Keratinocyte (primary cell): ENCODE results near the gene UMODL1. TPM values are rescaled to one million over a fixed set of nuclear protein-coding genes. Genes with fewer than 3 reads are reported as not detected.

Experiments
- DNase-seq: peaks from one replicate; pipeline ENCODE4 v3.0.0-alpha.2; 2011; ENCODE audit warnings: low read depth, missing footprints, low spot score
- FAIRE-seq: peaks from 2 replicates; lab custom pipeline; 2011; peaks lifted over from hg19 to GRCh38; lab: Jason Lieb, UNC
- H2AFZ ChIP-seq: 2 replicates; pipeline ENCODE4 v1.6.0; 2012; ENCODE audit warnings: low read length, control low read depth, inconsistent platforms; ENCODE audit not compliant: control insufficient read depth
- H3K27ac ChIP-seq: 2 replicates; pipeline ENCODE4 v1.5.1; 2011; ENCODE audit warnings: low read length; ENCODE audit not compliant: control insufficient read depth, insufficient read depth
- H3K27me3 ChIP-seq: 3 replicates; pipeline ENCODE4 v1.6.0; 2011; ENCODE audit warnings: low read length; ENCODE audit not compliant: control insufficient read depth, insufficient read depth; ENCODE audit errors: extremely low read depth
- H3K36me3 ChIP-seq, 2 experiments: 2 replicates in 1 of 2; 3 replicates in 1 of 2; pipeline ENCODE4 v1.5.1; 2011; ENCODE audit warnings: low read length in 2 of 2, mild to moderate bottlenecking in 1 of 2; ENCODE audit not compliant: control insufficient read depth in 2 of 2, insufficient read depth in 2 of 2; ENCODE audit errors: extremely low read depth in 1 of 2
- H3K4me1 ChIP-seq: 3 replicates; pipeline ENCODE4 v1.5.1; 2011; ENCODE audit warnings: low read length; ENCODE audit not compliant: control insufficient read depth, insufficient read depth; ENCODE audit errors: extremely low read depth
- H3K4me2 ChIP-seq: 3 replicates; pipeline ENCODE4 v1.6.0; 2011; ENCODE audit warnings: low read depth, low read length; ENCODE audit not compliant: control insufficient read depth, insufficient read depth; ENCODE audit errors: extremely low read depth
- H3K4me3 ChIP-seq, 3 experiments: fragments of 200-600 bp in 1 of 3; sonication (generic) in 1 of 3; 2 replicates in 2 of 3; 3 replicates in 1 of 3; pipeline ENCODE4 v1.5.1; 2011 to 2016; ENCODE audit warnings: low read length in 3 of 3, mild to moderate bottlenecking in 3 of 3, control low read depth in 2 of 3, inconsistent platforms in 1 of 3, low read depth in 1 of 3, mixed read lengths in 1 of 3, mixed run types in 1 of 3, moderate library complexity in 1 of 3; ENCODE audit not compliant: control insufficient read depth in 2 of 3, insufficient read depth in 2 of 3; ENCODE audit errors: extremely low read depth in 1 of 3
- H3K79me2 ChIP-seq: 2 replicates; pipeline ENCODE4 v1.6.0; 2012; ENCODE audit warnings: low read length; ENCODE audit not compliant: control insufficient read depth, insufficient read depth
- H3K9ac ChIP-seq: 3 replicates; pipeline ENCODE4 v1.6.0; 2011; ENCODE audit warnings: low read length; ENCODE audit not compliant: control insufficient read depth, insufficient read depth; ENCODE audit errors: extremely low read depth
- H3K9me1 ChIP-seq: 3 replicates; pipeline ENCODE4 v1.6.0; 2011; ENCODE audit warnings: low read length; ENCODE audit not compliant: control insufficient read depth, insufficient read depth; ENCODE audit errors: extremely low read depth
- H3K9me3 ChIP-seq: 2 replicates; pipeline ENCODE4 v1.5.1; 2012; ENCODE audit warnings: low read depth, low read length; ENCODE audit not compliant: control insufficient read depth
- H4K20me1 ChIP-seq: 3 replicates; pipeline ENCODE4 v1.6.0; 2011; ENCODE audit warnings: low read length; ENCODE audit not compliant: control insufficient read depth, insufficient read depth; ENCODE audit errors: extremely low read depth
- CTCF ChIP-seq, 3 experiments: IDR thresholded peaks in 1 of 3; conservative IDR thresholded peaks in 1 of 3; optimal IDR thresholded peaks in 1 of 3; 2 replicates in 2 of 3; 3 replicates in 1 of 3; pipeline versions ENCODE3 to v1.5.1; 2011; ENCODE audit warnings: low read length in 3 of 3, mild to moderate bottlenecking in 3 of 3, moderate library complexity in 2 of 3, control low read depth in 1 of 3, inconsistent platforms in 1 of 3; ENCODE audit not compliant: insufficient read depth in 2 of 3; ENCODE audit errors: extremely low read depth in 1 of 3
- EZH2 ChIP-seq: IDR thresholded peaks from one replicate; pipeline ENCODE4 v1.6.1; 2012; ENCODE audit warnings: inconsistent platforms, mild to moderate bottlenecking, low read length, moderate library complexity
- dilution Hi-C: fragments of 300-500 bp; cut with MboI; formaldehyde crosslinking; loops from one replicate; pipeline ENCODE4 v1.7.0; 2020; ENCODE audit warnings: low sequenced_read_pairs; ENCODE audit not compliant: extremely low pct_ligation_motif_present
- polyA plus RNA-seq, 5 experiments: library from polyadenylated mRNA; depleted of rRNA in 3 of 5; stranded (reverse) in 3 of 5; stranded (forward) in 1 of 5; unstranded in 1 of 5; fragments of >200 nt; gene quantifications; 1 replicate in 1 of 5; 2 replicates in 3 of 5; 3 replicates in 1 of 5; pipeline versions ENCODE4 v1.2.1 to v1.2.3, GENCODE V29; 2011 to 2012; ENCODE audit warnings: missing spikeins in 2 of 5, low read depth in 1 of 5, low replicate concordance in 1 of 5

The UMODL1 gene
- polyA plus RNA-seq, 1 donor (not counting 4 experiments of a cell fraction or from before 2014, with no cell fraction given) = 0.03 TPM

GRCh38 chr21:42032266-42032665 lies 38.9 kb upstream of the UMODL1 start:
- H3K79me2 ChIP-seq = no peaks in the 10 kb centered on the region
- no peak overlapping the region for H3K4me2 ChIP-seq
- no peak overlapping the region for H3K9ac ChIP-seq
- dilution Hi-C loops = no loop called here
- no peak overlapping the region for H3K27ac ChIP-seq
- FAIRE-seq = no peak
- H3K36me3 ChIP-seq = no peaks in the 10 kb centered on the region
- no peak for TF ChIP-seq EZH2
- TF ChIP-seq CTCF (optimal IDR thresholded peaks at IDR 0.05 in 1 of 3, IDR thresholded peaks at IDR 0.05 in 1 of 3, conservative IDR thresholded peaks at IDR 0.05 in 1 of 3; ENCODE audit: extremely low read depth in 1 of 3, insufficient read depth in 2 of 3, low read length in 3 of 3) = no peak
- H3K27me3 ChIP-seq = peaks cover 6% of the 10 kb centered on the region
- H2AFZ ChIP-seq = no peak overlapping the region
- DNase-seq = no peak
- no peaks in the 10 kb centered on the region for H3K9me1 ChIP-seq
- no peaks in the 10 kb centered on the region for H3K9me3 ChIP-seq
- H3K4me1 ChIP-seq = no peaks in the 10 kb centered on the region
- H4K20me1 ChIP-seq = no peaks in the 10 kb centered on the region
- no peak overlapping the region for H3K4me3 ChIP-seq

- TF ChIP-seq EZH2 (no peak), CTCF (optimal IDR thresholded peaks at IDR 0.05 in 1 of 3, IDR thresholded peaks at IDR 0.05 in 1 of 3, conservative IDR thresholded peaks at IDR 0.05 in 1 of 3; ENCODE audit: extremely low read depth in 1 of 3, insufficient read depth in 2 of 3, low read length in 3 of 3) (no peak)
- peaks cover 3% of the 10 kb centered on the region for H3K27me3 ChIP-seq
- H3K79me2 ChIP-seq = no peaks in the 10 kb centered on the region
- H3K4me1 ChIP-seq = no peaks in the 10 kb centered on the region
- no peak overlapping the region for H2AFZ ChIP-seq
- no peak overlapping the region for H3K4me3 ChIP-seq
- dilution Hi-C loops = no loop called here
- no peaks in the 10 kb centered on the region for H3K36me3 ChIP-seq
- H3K9me3 ChIP-seq = no peaks in the 10 kb centered on the region
- no peak for DNase-seq
- H3K4me2 ChIP-seq = no peak overlapping the region
- H4K20me1 ChIP-seq = no peaks in the 10 kb centered on the region
- no peak for FAIRE-seq
- H3K9me1 ChIP-seq = no peaks in the 10 kb centered on the region
- H3K9ac ChIP-seq = no peak overlapping the region
- no peak overlapping the region for H3K27ac ChIP-seq
These were observed 38.1 kb upstream of the UMODL1 start for GRCh38 chr21:42032968-42033367.
